Esophagus squamous epithelium (tissue), 5 donors: Measurements from ENCODE around the gene ZNF660. TPM values are rescaled to one million over a fixed set of nuclear protein-coding genes. Genes with fewer than 3 reads are reported as not detected.

ENCODE experiments used
- DNase-seq: peaks from one replicate; lab custom pipeline; 2025; lab: John Stamatoyannopoulos, UW
- H3K27ac ChIP-seq, 4 donors: fragments of 200-600 bp; sonication (generic); one replicate each; pipeline ENCODE4 v1.5.1; 2016 to 2019; ENCODE audit warnings: mild to moderate bottlenecking in 1 of 4
- H3K27me3 ChIP-seq, 4 donors: fragments of 200-600 bp; sonication (generic); 1 replicate in 3 of 4; 2 replicates in 1 of 4; pipeline versions ENCODE4 v1.5.1 to v1.6.0; 2017 to 2021; ENCODE audit warnings: antibody characterized with exemption in 1 of 4
- H3K36me3 ChIP-seq, 3 donors: fragments of 200-600 bp; sonication (generic); one replicate each; pipeline ENCODE4 v1.5.1; 2016 to 2019
- H3K4me1 ChIP-seq, 3 donors: fragments of 200-600 bp; sonication (generic); one replicate each; pipeline ENCODE4 v1.5.1; 2017 to 2019
- H3K4me3 ChIP-seq, 4 donors: fragments of 200-600 bp; sonication (generic); 1 replicate in 3 of 4; 2 replicates in 1 of 4; pipeline ENCODE4 v1.5.1; 2016 to 2019; ENCODE audit warnings: mild to moderate bottlenecking in 2 of 4, moderate library complexity in 1 of 4
- H3K9me3 ChIP-seq, 3 donors: fragments of 200-600 bp; sonication (generic); one replicate each; pipeline ENCODE4 v1.5.1; 2016 to 2019
- POLR2A ChIP-seq, 4 donors: fragments of 450-650 bp; IDR thresholded peaks; one replicate each; pipeline ENCODE4 v1.6.1; 2017; ENCODE audit warnings: antibody characterized with exemption in 4 of 4, mild to moderate bottlenecking in 4 of 4, moderate library complexity in 3 of 4
- WGBS, 2 donors: methylation state at CpG; one replicate each; pipeline ENCODE4 v1.1.5; 2018; 5-methylcytosine and 5-hydroxymethylcytosine counted together
- intact Hi-C: fragments of 100-400 bp; cut with DNase I; formaldehyde crosslinking; loops from one replicate; pipeline ENCODE4 v1.15.0; 2022
- total RNA-seq, 4 donors: library from RNA; depleted of rRNA; stranded (reverse); fragments of >200 nt; gene quantifications; one replicate each; pipeline ENCODE4 v1.1.0, GENCODE V29; 2016
- TF ChIP-seq, protein P1 (sequence below), 6 experiments: fragments of 450-650 bp in 4 of 6; fragments of 200-600 bp in 2 of 6; sonication (generic) in 2 of 6; IDR thresholded peaks; one replicate each; pipeline ENCODE4 v1.5.1; 2016 to 2019; ENCODE audit warnings: antibody characterized with exemption in 6 of 6, mild to moderate bottlenecking in 4 of 6, moderate library complexity in 4 of 6
- donor health status: DM: yes; HTN: yes; CAD: no.

Gene ZNF660
- total RNA-seq, 4 donors from 2014 or later: 0.04 to 2.5 (median 0.34) TPM

DNA sequence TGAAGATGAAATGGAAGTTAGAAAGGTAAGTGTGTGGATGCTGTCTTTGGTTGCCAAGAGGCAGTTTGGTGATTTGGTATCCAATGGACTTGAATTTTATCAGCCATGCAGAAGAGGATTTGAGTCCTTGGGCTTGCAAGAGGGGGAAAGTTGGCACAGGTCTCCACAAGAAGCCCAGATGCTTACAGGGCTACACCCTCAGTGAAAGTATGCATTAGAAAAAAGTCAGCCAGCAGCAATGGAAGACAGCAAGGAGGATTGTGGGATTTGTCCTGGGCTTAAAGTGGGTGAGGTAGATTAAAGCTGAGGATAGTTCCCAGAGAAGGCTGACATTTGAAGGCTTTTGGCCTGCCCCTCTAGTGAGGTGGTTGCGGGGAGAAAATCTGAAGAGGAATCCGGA lies 17.0 kb downstream of the ZNF660 start:
- 92 to 96% methylated on average over 2 of the region's 2 CpGs for WGBS, 2 donors
- Histone ChIP-seq H3K9me3 (peaks cover 0 to 12% (median 0%) of the 10 kb centered on the region in 3 donors), H3K4me3 (no peak overlapping the region), H3K4me1 (no peaks in the 10 kb centered on the region), H3K27ac (no peak overlapping the region), H3K27me3 (no peaks in the 10 kb centered on the region), H3K36me3 (no peaks in the 10 kb centered on the region)
- intact Hi-C loops: no loop called here
- no peak for DNase-seq
- no peak for TF ChIP-seq POLR2A (IDR thresholded peaks at IDR 0.05)
- TF ChIP-seq, protein P1, sequence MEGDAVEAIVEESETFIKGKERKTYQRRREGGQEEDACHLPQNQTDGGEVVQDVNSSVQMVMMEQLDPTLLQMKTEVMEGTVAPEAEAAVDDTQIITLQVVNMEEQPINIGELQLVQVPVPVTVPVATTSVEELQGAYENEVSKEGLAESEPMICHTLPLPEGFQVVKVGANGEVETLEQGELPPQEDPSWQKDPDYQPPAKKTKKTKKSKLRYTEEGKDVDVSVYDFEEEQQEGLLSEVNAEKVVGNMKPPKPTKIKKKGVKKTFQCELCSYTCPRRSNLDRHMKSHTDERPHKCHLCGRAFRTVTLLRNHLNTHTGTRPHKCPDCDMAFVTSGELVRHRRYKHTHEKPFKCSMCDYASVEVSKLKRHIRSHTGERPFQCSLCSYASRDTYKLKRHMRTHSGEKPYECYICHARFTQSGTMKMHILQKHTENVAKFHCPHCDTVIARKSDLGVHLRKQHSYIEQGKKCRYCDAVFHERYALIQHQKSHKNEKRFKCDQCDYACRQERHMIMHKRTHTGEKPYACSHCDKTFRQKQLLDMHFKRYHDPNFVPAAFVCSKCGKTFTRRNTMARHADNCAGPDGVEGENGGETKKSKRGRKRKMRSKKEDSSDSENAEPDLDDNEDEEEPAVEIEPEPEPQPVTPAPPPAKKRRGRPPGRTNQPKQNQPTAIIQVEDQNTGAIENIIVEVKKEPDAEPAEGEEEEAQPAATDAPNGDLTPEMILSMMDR (IDR thresholded peaks at IDR 0.05): no peak

DNA sequence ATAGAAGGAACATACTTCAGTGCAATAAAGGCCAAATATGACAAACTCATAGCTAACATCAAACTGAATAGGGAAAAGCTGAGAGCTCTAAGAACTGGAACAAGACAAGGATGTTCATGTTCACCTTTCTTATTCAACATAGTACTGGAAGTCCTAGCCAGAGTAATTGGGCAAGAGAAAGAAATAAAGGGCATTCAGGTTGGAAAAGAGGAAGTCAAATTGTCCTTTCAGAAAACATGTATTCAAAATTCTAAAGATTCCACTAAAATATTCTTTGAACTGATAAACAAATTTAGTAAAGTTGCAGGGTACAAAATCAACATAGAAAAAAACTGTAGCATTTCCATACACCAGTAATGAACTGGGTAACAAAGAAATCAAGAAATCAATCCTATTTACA lies 27.9 kb downstream of the ZNF660 start:
- Histone ChIP-seq H3K27ac (no peak overlapping the region), H3K36me3 (no peaks in the 10 kb centered on the region), H3K9me3 (no peaks in the 10 kb centered on the region), H3K27me3 (no peaks in the 10 kb centered on the region), H3K4me3 (no peak overlapping the region), H3K4me1 (no peaks in the 10 kb centered on the region)
- intact Hi-C loops: no loop called here
- DNase-seq: no peak
- TF ChIP-seq, protein P1 (IDR thresholded peaks at IDR 0.05): no peak
- no peak for TF ChIP-seq POLR2A (IDR thresholded peaks at IDR 0.05)

DNA sequence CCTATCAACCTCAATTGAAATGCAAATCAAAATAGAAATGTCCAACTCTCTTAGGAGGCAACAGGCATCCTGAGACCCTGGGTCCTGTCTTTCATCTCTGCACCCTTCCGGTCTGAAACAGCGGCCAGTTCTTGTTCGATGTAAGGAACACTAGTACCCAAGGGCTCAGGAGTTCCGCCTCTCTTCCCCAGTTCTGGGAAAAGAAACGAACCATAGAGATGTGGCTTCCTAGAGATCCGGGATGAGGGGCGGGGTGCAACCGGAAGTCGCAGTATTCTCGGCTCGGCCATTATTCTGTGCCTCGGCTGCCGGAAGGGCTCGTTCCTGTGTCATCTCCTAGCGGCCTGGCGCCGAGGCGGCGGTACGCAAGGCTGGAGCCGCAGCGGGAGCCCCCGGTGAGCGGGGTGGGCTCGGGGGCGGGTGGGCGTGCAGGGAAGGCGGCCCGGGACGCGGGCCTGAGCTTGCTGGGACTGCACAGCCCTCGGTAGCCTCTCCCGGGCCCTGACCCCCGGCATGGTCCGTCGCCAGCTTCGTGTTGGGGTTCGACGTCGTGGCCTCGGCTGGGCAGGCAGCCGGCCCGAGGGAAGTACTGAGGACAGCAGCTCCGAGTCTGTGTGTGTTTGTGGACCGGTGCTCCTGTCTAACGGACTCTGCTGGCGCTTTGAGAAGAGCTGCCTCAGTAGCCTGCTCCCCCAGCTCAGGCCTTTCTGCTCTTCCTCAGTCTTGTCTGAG lies 40.2 kb downstream of the ZNF660 start, which contains the start of gene ZNF197:
Gene ZNF197, plus strand, starts transcription at position 288 of the 732 bp plus-strand sequence. CDS start 4,119 bp downstream, outside the sequence.
- TF ChIP-seq POLR2A (IDR thresholded peaks at IDR 0.05): peak in 1 of 4 donors; percentile 33
- TF ChIP-seq, protein P1 (IDR thresholded peaks at IDR 0.05): peak in 2 of 6 experiments; percentile 6 to 17
- Histone ChIP-seq H3K27ac (peak within 1 kb of the TSS; percentile 83 to 94 (median 89)), H3K9me3 (no peaks in the 10 kb centered on the region), H3K4me3 (peak within 1 kb of the TSS; percentile 71 to 98 (median 82)), H3K36me3 (peaks cover 0 to 13% (median 0%) of the 10 kb centered on the region in 3 donors), H3K27me3 (no peaks in the 10 kb centered on the region), H3K4me1 (peaks cover 0 to 36% (median 4%) of the 10 kb centered on the region in 3 donors)
- no peak for DNase-seq
- WGBS, 2 donors: 0 to 1% methylated on average over 3 to 12 of the region's 47 CpGs
- intact Hi-C loops: no loop called here

DNA sequence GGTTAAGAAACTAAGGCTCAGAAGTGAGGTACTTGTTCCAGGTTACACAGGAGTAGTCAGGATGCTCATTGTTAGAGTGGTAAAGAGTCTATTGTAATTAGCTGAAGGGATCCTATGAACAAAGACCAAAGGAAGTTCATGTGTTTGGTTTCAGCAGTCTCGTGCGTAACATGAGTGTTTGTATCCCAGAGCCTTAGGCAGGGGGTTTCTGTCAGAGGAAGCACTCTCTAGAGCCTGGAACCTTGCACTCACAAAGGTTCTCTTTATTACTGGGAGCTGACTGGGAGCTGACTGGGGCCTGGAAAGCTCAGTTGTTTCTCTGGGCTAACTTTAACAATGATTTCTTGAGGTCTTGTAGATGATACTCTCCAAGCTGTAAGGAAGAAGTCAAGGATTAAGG lies 44.0 kb downstream of the ZNF660 start:
- no peaks in the 10 kb centered on the region for H3K9me3 ChIP-seq
- peaks cover 5 to 51% (median 17%) of the 10 kb centered on the region in 3 donors for H3K36me3 ChIP-seq
- WGBS, 2 donors: 72 to 90% methylated on average over 2 of the region's 2 CpGs
- intact Hi-C loops: no loop called here
- H3K4me1 ChIP-seq: peaks cover 0 to 41% (median 4%) of the 10 kb centered on the region in 3 donors
- H3K4me3 ChIP-seq: no peak overlapping the region
- TF ChIP-seq, protein P1 (IDR thresholded peaks at IDR 0.05): no peak
- TF ChIP-seq POLR2A (IDR thresholded peaks at IDR 0.05): no peak
- DNase-seq: no peak
- H3K27ac ChIP-seq: no peak overlapping the region
- no peaks in the 10 kb centered on the region for H3K27me3 ChIP-seq

DNA sequence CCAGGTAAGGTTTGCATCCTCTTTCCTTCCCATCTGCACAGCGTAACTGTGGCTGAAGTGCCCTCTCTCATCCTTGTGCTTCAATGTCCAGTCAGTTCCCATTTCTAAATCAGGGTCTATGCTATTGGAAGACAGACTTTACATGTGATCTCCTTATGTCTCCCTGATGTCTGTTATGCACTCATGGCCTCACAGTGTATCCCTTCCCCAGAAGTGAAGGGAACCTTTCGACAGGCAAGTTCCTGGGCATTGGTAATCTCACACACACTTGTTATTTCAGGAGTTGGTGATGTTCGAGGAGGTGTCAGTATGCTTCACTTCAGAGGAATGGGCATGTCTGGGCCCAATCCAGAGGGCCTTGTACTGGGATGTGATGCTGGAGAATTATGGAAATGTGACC lies 47.4 kb downstream of the ZNF660 start:
- Histone ChIP-seq H3K27ac (no peak overlapping the region), H3K9me3 (peaks cover 0 to 2% (median 0%) of the 10 kb centered on the region in 3 donors), H3K27me3 (no peaks in the 10 kb centered on the region), H3K36me3 (peaks cover 5 to 85% (median 29%) of the 10 kb centered on the region in 3 donors), H3K4me3 (no peak overlapping the region), H3K4me1 (peaks cover 0 to 16% (median 4%) of the 10 kb centered on the region in 3 donors)
- TF ChIP-seq POLR2A (IDR thresholded peaks at IDR 0.05): no peak
- TF ChIP-seq, protein P1 (IDR thresholded peaks at IDR 0.05): no peak
- intact Hi-C loops: no loop called here
- WGBS, 2 donors: 94 to 97% methylated on average over 2 to 3 of the region's 3 CpGs
- no peak for DNase-seq
